ENCODE data around the gene CNDP1. TPM values are rescaled to one million over a fixed set of nuclear protein-coding genes. Genes with fewer than 3 reads are reported as not detected.

CNDP1 gene
- polyA plus RNA-seq, 4 donors = 0.13 to 11.9 (median 6.5) TPM

Other genes with a start within 250 kb of the CNDP1 start
- 1,000 to 10,000 TPM in 1 of 4 donors, 100 to 1,000 TPM in 2, 10 to 100 TPM in 1; 91.1 to 1,144 (median 565) TPM for gene CYB5A, start 242.5 kb upstream of the CNDP1 start, polyA plus RNA-seq
- not detected for gene C18orf63, start 218.7 kb upstream of the CNDP1 start, polyA plus RNA-seq
- gene DIPK1C, start 77.2 kb upstream of the CNDP1 start, polyA plus RNA-seq = under 1 TPM in 2 of 4 donors, not detected in 2; 0.10 to 0.43 TPM
- gene CNDP2, start 38.1 kb upstream of the CNDP1 start, polyA plus RNA-seq = 100 to 1,000 TPM; 215 to 423 (median 327) TPM
- 1 to 10 TPM; 2.7 to 6.3 (median 4.0) TPM for gene ZNF407, start 63.4 kb downstream of the CNDP1 start, polyA plus RNA-seq

Data from small intestine (tissue), 4 donors.